LNCaP clone FGC (cell line): ENCODE results near the gene ACCSL.

ENCODE experiments used
- DNase-seq: peaks from one replicate; pipeline ENCODE4 v3.0.0-alpha.2; 2011; ENCODE audit warnings: low read depth
- H3K4me3 ChIP-seq: 2 replicates; pipeline ENCODE4 v1.5.1; 2011; ENCODE audit warnings: mild to moderate bottlenecking, low read depth, low read length, control low read depth
- CTCF ChIP-seq: IDR thresholded peaks from 2 replicates; pipeline ENCODE4 v1.5.1; 2012; ENCODE audit warnings: mild to moderate bottlenecking; ENCODE audit not compliant: control insufficient read depth, insufficient read depth; ENCODE audit errors: extremely low read depth

The ACCSL gene

GRCh38 chr11:44036811-44037657, 10.7 kb upstream of the ACCSL start:
- peak; percentile 8 for DNase-seq
- TF ChIP-seq CTCF, result peak; percentile 79
- no peak overlapping the region for H3K4me3 ChIP-seq

- DNase-seq, result no peak
- TF ChIP-seq CTCF, result no peak
Measured at GRCh38 chr11:44037658-44037998, 10.2 kb upstream of the ACCSL start.

GRCh38 chr11:44043157-44043556, 4.6 kb upstream of the ACCSL start:
- DNase-seq, result no peak
- no peak overlapping the region for H3K4me3 ChIP-seq
- TF ChIP-seq CTCF, result no peak

More at GRCh38 chr11:44037658-44037998, 10.2 kb upstream of the ACCSL start:
- H3K4me3 ChIP-seq, result no peak overlapping the region

- no peak for DNase-seq
- no peak for TF ChIP-seq CTCF
- no peak overlapping the region for H3K4me3 ChIP-seq
Measured at GRCh38 chr11:44046182-44046581, 1.6 kb upstream of the ACCSL start.

- no peak overlapping the region for H3K4me3 ChIP-seq
- no peak for DNase-seq
- TF ChIP-seq CTCF, result no peak
Measured at GRCh38 chr11:44047298-44047697, 483 bp upstream of the ACCSL start.

GRCh38 chr11:44049832-44050231, 2.1 kb downstream of the ACCSL start:
- no peak overlapping the region for H3K4me3 ChIP-seq
- TF ChIP-seq CTCF, result no peak
- DNase-seq, result no peak

- no peak for DNase-seq
- TF ChIP-seq CTCF, result no peak
- H3K4me3 ChIP-seq, result no peak overlapping the region
Measured at GRCh38 chr11:44051171-44051570, 3.4 kb downstream of the ACCSL start.
